HepG2 (cell line): ENCODE measurements around the gene OR2V2. TPM values are rescaled to one million over a fixed set of nuclear protein-coding genes. Genes with fewer than 3 reads are reported as not detected.

Source experiments
- ARNT2 ChIP-seq: sonication (generic); formaldehyde crosslinking; IDR thresholded peaks from 2 replicates; pipeline ENCODE4 v1.8.0; 2022; ENCODE audit warnings: mild to moderate bottlenecking, low read depth, missing genetic modification reagents, moderate library complexity
- ERF ChIP-seq: IDR thresholded peaks from 2 replicates; pipeline ENCODE4 v1.6.1; 2018; ENCODE audit warnings: missing biosample characterization, missing genetic modification reagents
- HNF1A ChIP-seq, 2 experiments: sonication (generic) in 1 of 2; formaldehyde crosslinking in 1 of 2; IDR thresholded peaks; 2 replicates each; pipeline versions ENCODE4 v1.4.0 to v1.6.1; 2016 to 2020; ENCODE audit warnings: borderline replicate concordance in 1 of 2, low read depth in 1 of 2, mild to moderate bottlenecking in 1 of 2, missing genetic modification reagents in 1 of 2
- NCOA5 ChIP-seq: sonication (generic); formaldehyde crosslinking; IDR thresholded peaks from 2 replicates; pipeline ENCODE4 v1.4.0; 2020; ENCODE audit warnings: missing genetic modification reagents
- RBM39 ChIP-seq: fragments of 200-400 bp; formaldehyde crosslinking; IDR thresholded peaks from one replicate; pipeline ENCODE4 v1.6.1; 2018; ENCODE audit warnings: antibody characterized with exemption, mild to moderate bottlenecking, low read depth, low read length; ENCODE audit not compliant: poor library complexity, severe bottlenecking
- SMARCE1 ChIP-seq: fragments of 450-650 bp; IDR thresholded peaks from 2 replicates; pipeline ENCODE4 v1.6.1; 2017; ENCODE audit warnings: borderline replicate concordance
- SRSF9 ChIP-seq: fragments of 200-400 bp; formaldehyde crosslinking; IDR thresholded peaks from 2 replicates; pipeline ENCODE4 v1.6.1; 2018; ENCODE audit warnings: borderline replicate concordance, mild to moderate bottlenecking, low read depth, low read length; ENCODE audit not compliant: insufficient read depth, poor library complexity, severe bottlenecking
- ZBED4 ChIP-seq: sonication (generic); formaldehyde crosslinking; IDR thresholded peaks from 2 replicates; pipeline ENCODE4 v1.4.0; 2020; ENCODE audit warnings: missing genetic modification reagents, borderline replicate concordance
- ZBTB26 ChIP-seq: IDR thresholded peaks from 2 replicates; pipeline ENCODE4 v1.6.1; 2016; ENCODE audit warnings: missing compliant biosample characterization, missing genetic modification reagents, borderline replicate concordance
- ZFP1 ChIP-seq: IDR thresholded peaks from 2 replicates; pipeline ENCODE4 v1.6.1; 2016
- ZFX ChIP-seq: sonication (generic); formaldehyde crosslinking; IDR thresholded peaks from 2 replicates; pipeline ENCODE4 v1.4.0; 2020; ENCODE audit warnings: mild to moderate bottlenecking, low read depth, missing genetic modification reagents, moderate library complexity
- ZNF580 ChIP-seq: IDR thresholded peaks from 2 replicates; pipeline ENCODE4 v1.6.1; 2016; ENCODE audit warnings: low read depth, borderline replicate concordance
- ZNF597 ChIP-seq: sonication (generic); formaldehyde crosslinking; IDR thresholded peaks from 2 replicates; pipeline ENCODE4 v1.5.0; 2020; ENCODE audit warnings: missing genetic modification reagents
- ZNF772 ChIP-seq: sonication (generic); formaldehyde crosslinking; IDR thresholded peaks from 2 replicates; pipeline ENCODE4 v1.5.0; 2020; ENCODE audit warnings: mild to moderate bottlenecking, missing genetic modification reagents
- polyA plus RNA-seq, 8 experiments: library from polyadenylated mRNA; depleted of rRNA in 3 of 8; stranded (reverse) in 7 of 8; unstranded in 1 of 8; fragments of >200 nt; fragmentation: Illumina TruSeq in 4 of 8; extraction: Trizol in 4 of 8; gene quantifications; 2 replicates each; pipeline versions ENCODE4 v1.2.1 to v1.2.3, GENCODE V29; 2011 to 2016; ENCODE audit warnings: low read depth in 4 of 8, missing spikeins in 1 of 8, mixed read lengths in 1 of 8; ENCODE audit not compliant: insufficient read depth in 1 of 8
- total RNA-seq, 5 experiments: library from RNA; depleted of rRNA; stranded (reverse); fragments of >200 nt; fragmentation: Illumina TruSeq; extraction: Trizol; gene quantifications; 2 replicates each; pipeline ENCODE4 v1.2.3, GENCODE V29; 2016; ENCODE audit warnings: low read depth in 1 of 5

OR2V2 gene
- total and polyA plus RNA-seq, 2 of the 13 experiments (the other 11 are each of a cell fraction or from before 2014, with no cell fraction given) = not detected

DNA sequence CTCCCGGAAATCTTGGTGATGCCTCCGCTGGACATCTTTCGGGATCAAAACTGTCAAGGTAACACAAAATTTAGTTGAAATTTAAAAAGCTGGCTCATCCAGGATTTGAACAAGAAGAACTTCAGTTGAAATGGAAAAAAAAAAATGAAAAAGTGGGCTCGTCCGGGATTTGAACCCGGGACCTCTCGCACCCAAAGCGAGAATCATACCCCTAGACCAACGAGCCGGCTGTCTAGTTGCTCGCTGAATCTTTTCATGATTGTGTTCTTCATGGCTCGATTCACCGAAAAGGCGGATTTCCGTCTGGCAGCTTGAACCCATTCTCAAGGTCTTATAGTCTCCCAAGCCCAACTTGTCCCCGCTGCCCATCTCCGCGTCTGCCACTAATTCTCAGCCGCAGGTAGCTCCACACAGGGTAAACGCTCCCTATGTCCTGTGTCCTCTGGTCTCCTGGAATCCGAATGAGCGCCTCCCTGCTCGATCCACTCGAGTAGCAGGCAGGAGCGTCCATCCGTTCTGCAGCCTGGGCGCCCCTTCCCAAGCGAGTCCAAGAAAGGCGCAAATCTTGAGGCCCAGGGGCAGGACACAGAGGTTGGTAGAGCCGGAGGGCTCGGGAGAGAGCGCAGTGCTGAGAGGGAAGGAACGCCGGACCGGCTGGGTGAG is 41.4 kb downstream of the OR2V2 start (continued):
- TF ChIP-seq ZBTB26 = no peak
- TF ChIP-seq ZNF597 (CRISPR knock-in tag) = no peak
- TF ChIP-seq ZFX (CRISPR knock-in tag) = peak; percentile 20; the same call in 1 of the 2 replicates
- no peak for TF ChIP-seq ZNF772 (CRISPR knock-in tag)
- TF ChIP-seq SRSF9 = no peak
- no peak for TF ChIP-seq SMARCE1
- TF ChIP-seq HNF1A (IDR thresholded peaks at IDR 0.05; ENCODE audit: low read depth) = no peak
- TF ChIP-seq HNF1A (CRISPR knock-in tag; IDR thresholded peaks at IDR 0.05; ENCODE audit: borderline replicate concordance) = 0 out of 2 replicates have a peak, but pooled peaks have one; percentile 14
- TF ChIP-seq ERF (CRISPR knock-in tag) = 0 out of 2 replicates have a peak, but pooled peaks have one; percentile 6
- TF ChIP-seq ARNT2 = peak; percentile 19; the same call in 1 of the 2 replicates
- TF ChIP-seq ZFP1 = no peak
- no peak for TF ChIP-seq ZBED4 (CRISPR knock-in tag)
- no peak for TF ChIP-seq NCOA5 (CRISPR knock-in tag)
- no peak for TF ChIP-seq ZNF580
- peak; percentile 4 for TF ChIP-seq RBM39
